Neural cell (in vitro differentiated cells): ENCODE data around the gene TNFRSF6B.

Source experiments
- EP300 ChIP-seq: fragments of 450-650 bp; conservative IDR thresholded peaks from 2 replicates; pipeline ENCODE4 v1.6.1; 2014; ENCODE audit warnings: antibody characterized with exemption, mild to moderate bottlenecking, moderate library complexity; ENCODE audit not compliant: poor library complexity, severe bottlenecking
- TF ChIP-seq, protein P1 (sequence below): fragments of 450-650 bp; IDR thresholded peaks from 2 replicates; pipeline ENCODE4 v1.5.1; 2014; ENCODE audit warnings: antibody characterized with exemption, mild to moderate bottlenecking, moderate library complexity; ENCODE audit not compliant: poor library complexity, severe bottlenecking

- TF ChIP-seq, protein P1, sequence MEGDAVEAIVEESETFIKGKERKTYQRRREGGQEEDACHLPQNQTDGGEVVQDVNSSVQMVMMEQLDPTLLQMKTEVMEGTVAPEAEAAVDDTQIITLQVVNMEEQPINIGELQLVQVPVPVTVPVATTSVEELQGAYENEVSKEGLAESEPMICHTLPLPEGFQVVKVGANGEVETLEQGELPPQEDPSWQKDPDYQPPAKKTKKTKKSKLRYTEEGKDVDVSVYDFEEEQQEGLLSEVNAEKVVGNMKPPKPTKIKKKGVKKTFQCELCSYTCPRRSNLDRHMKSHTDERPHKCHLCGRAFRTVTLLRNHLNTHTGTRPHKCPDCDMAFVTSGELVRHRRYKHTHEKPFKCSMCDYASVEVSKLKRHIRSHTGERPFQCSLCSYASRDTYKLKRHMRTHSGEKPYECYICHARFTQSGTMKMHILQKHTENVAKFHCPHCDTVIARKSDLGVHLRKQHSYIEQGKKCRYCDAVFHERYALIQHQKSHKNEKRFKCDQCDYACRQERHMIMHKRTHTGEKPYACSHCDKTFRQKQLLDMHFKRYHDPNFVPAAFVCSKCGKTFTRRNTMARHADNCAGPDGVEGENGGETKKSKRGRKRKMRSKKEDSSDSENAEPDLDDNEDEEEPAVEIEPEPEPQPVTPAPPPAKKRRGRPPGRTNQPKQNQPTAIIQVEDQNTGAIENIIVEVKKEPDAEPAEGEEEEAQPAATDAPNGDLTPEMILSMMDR: no peak
- no peak for TF ChIP-seq EP300
Measured at GRCh38 chr20:63686492-63687321, 9.7 kb upstream of the TNFRSF6B start.
